ENCODE data around the gene NDUFAF8. TPM values are rescaled to one million over a fixed set of nuclear protein-coding genes. Genes with fewer than 3 reads are reported as not detected.
"Not testable (repeated sequence)": the region's sequence is repeated elsewhere in the genome, so short reads cannot be mapped to it uniquely, and the experiment has no call there.

The NDUFAF8 gene
- total RNA-seq, 2 experiments from 2014 or later = 129 to 165 TPM

- BruUV-seq (replicated peaks) = no TSS peak
- no peak for TF ChIP-seq EZH2phosphoT487 (IDR thresholded peaks at IDR 0.05; ENCODE audit: borderline replicate concordance, low read depth, low read length)
- TF ChIP-seq CTCF (conservative IDR thresholded peaks at IDR 0.05; ENCODE audit: low read length) = no peak
Measured at GRCh38 chr17:81223762-81224130, 15.4 kb upstream of the NDUFAF8 start.

GRCh38 chr17:81227630-81228029 lies 11.5 kb upstream of the NDUFAF8 start:
- POLR2A ChIA-PET; H3K27ac ChIP-seq (ENCODE audit: low read depth, low read length, poor library complexity, severe bottlenecking); BruUV-seq (replicated peaks); H3K9me2 ChIP-seq (ENCODE audit: insufficient read depth, low read length); H3K4me3 ChIP-seq (ENCODE audit: low read depth, low read length, poor library complexity, severe bottlenecking); intact Hi-C loops (cut with micrococcal nuclease; ENCODE audit: unreplicated experiment); CTCF ChIA-PET (ENCODE audit: unreplicated experiment); H3K9me3 ChIP-seq (ENCODE audit: low read length); DNase-seq (ENCODE audit: low spot score); H3K4me2 ChIP-seq (ENCODE audit: low read length); H3K79me2 ChIP-seq (ENCODE audit: insufficient read depth, low read depth, low read length); H4K20me1 ChIP-seq (ENCODE audit: insufficient read depth, low read length): not testable (repeated sequence)
- H3K36me3 ChIP-seq (ENCODE audit: insufficient read depth, low read length) = peaks cover 23% of the 10 kb centered on the region
- peaks cover 26% of the 10 kb centered on the region for H3K4me1 ChIP-seq (ENCODE audit: insufficient read depth, low read length, poor library complexity, severe bottlenecking)
- H2AFZ ChIP-seq (ENCODE audit: low read length) = peak overlapping the region; percentile 20; the same call in 1 of the 2 replicates

More at GRCh38 chr17:81223762-81224130, 15.4 kb upstream of the NDUFAF8 start:
- Histone ChIP-seq H3K9me2 (ENCODE audit: insufficient read depth, low read length) (no peaks in the 10 kb centered on the region), H3K4me2 (ENCODE audit: low read length) (peak overlapping the region; percentile 60), H2AFZ (ENCODE audit: low read length) (peak overlapping the region; percentile 77), H3K4me3 (ENCODE audit: low read depth, low read length, poor library complexity, severe bottlenecking) (peak overlapping the region; percentile 46), H3K79me2 (ENCODE audit: insufficient read depth, low read depth, low read length) (no peaks in the 10 kb centered on the region), H4K20me1 (ENCODE audit: insufficient read depth, low read length) (no peaks in the 10 kb centered on the region), H3K9me3 (ENCODE audit: low read length) (no peaks in the 10 kb centered on the region), H3K36me3 (ENCODE audit: insufficient read depth, low read length) (no peaks in the 10 kb centered on the region), H3K27ac (ENCODE audit: low read depth, low read length, poor library complexity, severe bottlenecking) (no peak overlapping the region), H3K4me1 (ENCODE audit: insufficient read depth, low read length, poor library complexity, severe bottlenecking) (peaks cover 36% of the 10 kb centered on the region)
- ChIA-PET POLR2A (no interaction called here), CTCF (ENCODE audit: unreplicated experiment) (no interaction called here)
- intact Hi-C loops (cut with micrococcal nuclease; ENCODE audit: unreplicated experiment) = loop anchor here (1.0 kb wide), 2 partner anchors 16 kb away; partner anchors contain the start of genes NDUFAF8 and TEPSIN
- no peak for DNase-seq (ENCODE audit: low spot score)

- peaks cover 24% of the 10 kb centered on the region for H3K4me1 ChIP-seq (ENCODE audit: insufficient read depth, low read length, poor library complexity, severe bottlenecking)
- H3K79me2 ChIP-seq (ENCODE audit: insufficient read depth, low read depth, low read length) = no peaks in the 10 kb centered on the region
- peak overlapping the region; percentile 20; the same call in 1 of the 2 replicates for H2AFZ ChIP-seq (ENCODE audit: low read length)
- H3K9me3 ChIP-seq (ENCODE audit: low read length) = no peaks in the 10 kb centered on the region
- TF ChIP-seq CTCF (conservative IDR thresholded peaks at IDR 0.05; ENCODE audit: low read length) (no peak), EZH2phosphoT487 (IDR thresholded peaks at IDR 0.05; ENCODE audit: borderline replicate concordance, low read depth, low read length) (no peak)
- no peak overlapping the region for H3K4me3 ChIP-seq (ENCODE audit: low read depth, low read length, poor library complexity, severe bottlenecking)
- no peaks in the 10 kb centered on the region for H4K20me1 ChIP-seq (ENCODE audit: insufficient read depth, low read length)
- intact Hi-C loops (cut with micrococcal nuclease; ENCODE audit: unreplicated experiment) = no loop called here
- H3K4me2 ChIP-seq (ENCODE audit: low read length) = peak overlapping the region; percentile 18; the same call in 1 of the 2 replicates
- ChIA-PET CTCF (ENCODE audit: unreplicated experiment) (no interaction called here), POLR2A (interaction anchor here (1.3 kb wide), 1 partner anchor 10 kb away, joined by 3 read pairs; the partner anchor contains the start of genes NDUFAF8 and TEPSIN)
- H3K27ac ChIP-seq (ENCODE audit: low read depth, low read length, poor library complexity, severe bottlenecking) = peak overlapping the region; percentile 39
- DNase-seq (ENCODE audit: low spot score) = peak; percentile 60
- no peaks in the 10 kb centered on the region for H3K9me2 ChIP-seq (ENCODE audit: insufficient read depth, low read length)
- H3K36me3 ChIP-seq (ENCODE audit: insufficient read depth, low read length) = peaks cover 23% of the 10 kb centered on the region
- BruUV-seq (replicated peaks) = TSS peak; percentile 80
Measured at GRCh38 chr17:81228420-81228819, 10.7 kb upstream of the NDUFAF8 start.
